ENCODE results near the gene PTPN14.
"Not testable (repeated sequence)": the region's sequence is repeated elsewhere in the genome, so short reads cannot be mapped to it uniquely, and the experiment has no call there.

The PTPN14 gene

DNA sequence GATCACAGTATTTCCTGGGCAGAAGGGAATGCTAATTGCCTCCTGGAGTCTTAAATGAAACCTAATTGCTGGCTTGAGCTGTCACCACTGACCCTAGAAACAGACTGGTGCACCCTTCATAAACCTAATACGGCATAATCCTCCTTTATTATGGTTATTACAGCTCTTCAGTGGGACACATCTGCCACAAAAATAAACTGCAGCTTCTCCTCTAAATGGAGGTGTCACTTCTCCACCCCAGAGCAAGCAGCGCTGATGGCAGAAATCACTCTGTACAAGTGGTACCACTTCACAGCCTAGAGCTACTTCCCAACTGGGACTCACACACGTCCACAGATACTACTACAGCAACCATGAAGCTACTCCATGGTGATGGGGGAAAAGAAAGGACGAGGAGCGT lies 11.1 kb downstream of the PTPN14 start:
- DNase-seq: peak; percentile 42

DNA sequence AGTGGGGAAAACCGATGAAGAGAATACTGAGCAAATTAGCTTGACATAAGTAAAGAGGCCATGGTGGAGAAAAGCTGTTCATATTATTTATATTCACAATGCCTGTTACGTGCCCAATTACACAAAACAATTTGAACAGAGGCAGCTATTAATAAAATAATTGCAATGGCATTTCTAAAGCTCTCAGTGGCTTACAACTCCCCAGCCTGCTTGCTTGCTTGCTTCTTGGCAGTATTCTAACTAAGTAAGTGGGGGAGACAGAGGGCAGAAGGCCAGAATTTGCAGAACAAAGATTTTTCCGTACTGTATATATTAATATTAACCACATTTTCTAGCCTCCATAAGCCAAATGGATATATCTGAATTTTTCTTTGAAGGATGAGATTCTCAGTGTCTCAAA lies 12.9 kb downstream of the PTPN14 start:
- no peak for DNase-seq

DNA sequence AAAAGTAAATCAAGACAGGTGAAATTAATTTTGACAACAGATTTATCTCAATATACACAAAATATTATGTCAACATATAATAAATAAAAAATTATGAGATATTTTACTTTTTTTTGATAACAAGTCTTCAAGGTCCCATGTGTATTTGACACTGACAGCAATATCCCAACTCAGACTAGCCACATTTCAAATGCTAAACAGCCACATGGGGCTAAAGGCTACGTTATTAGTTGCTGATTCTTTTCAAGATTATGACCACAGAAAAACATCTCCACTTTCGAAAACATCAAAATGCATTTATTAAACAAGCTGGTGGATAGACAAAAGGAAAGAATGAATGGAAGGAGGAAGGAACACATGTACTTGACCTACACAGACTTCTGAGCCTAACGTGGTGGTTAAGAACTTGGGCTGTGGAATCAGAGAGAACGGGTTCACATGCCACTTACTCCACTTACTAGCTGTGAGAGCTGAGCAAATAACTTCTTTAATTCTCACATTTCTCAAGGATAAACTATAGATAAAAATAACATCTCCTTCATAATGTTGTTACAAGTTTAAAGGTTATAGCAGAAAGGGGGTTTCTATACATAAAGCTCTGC lies 13.4 kb downstream of the PTPN14 start:
- no peak for DNase-seq

DNA sequence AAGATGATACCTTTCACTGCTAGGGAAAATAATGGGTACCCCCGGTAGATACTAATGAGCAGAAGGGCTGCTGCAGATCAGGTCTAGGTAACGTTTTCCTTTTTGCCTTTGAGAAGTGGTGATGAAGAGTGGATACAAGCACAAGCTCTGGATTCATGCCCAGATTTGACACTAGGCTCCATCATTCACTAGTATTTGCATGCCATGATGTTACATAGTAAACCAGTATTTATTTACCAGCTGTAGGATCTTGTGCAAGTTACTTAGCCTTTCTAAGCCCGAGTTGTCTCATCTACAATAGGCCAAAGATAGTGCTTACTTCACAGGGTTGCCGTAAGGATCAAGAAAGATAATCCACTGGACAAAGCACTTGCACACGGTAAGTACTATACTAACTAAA lies 14.2 kb downstream of the PTPN14 start:
- DNase-seq: no peak

DNA sequence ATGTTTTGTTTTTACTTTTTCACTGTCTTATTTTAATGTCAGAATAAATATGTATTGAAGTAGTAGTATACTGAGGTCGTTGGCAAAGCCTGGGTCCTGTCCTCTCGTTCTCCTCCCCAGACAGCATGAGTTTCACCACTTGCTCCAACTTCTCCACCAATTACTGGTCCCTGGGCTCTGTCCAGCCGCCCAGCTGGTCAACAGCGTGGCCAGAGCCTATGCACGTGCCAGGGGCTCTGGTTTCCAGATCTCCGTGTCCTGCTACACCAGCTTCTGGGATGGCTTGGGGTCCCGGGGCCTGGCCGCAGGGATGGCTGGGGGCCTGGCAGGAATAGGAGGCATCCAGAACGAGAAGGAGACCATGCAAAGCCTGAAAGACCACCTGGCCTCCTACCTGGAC lies 19.3 kb downstream of the PTPN14 start:
- DNase-seq: no peak

DNA sequence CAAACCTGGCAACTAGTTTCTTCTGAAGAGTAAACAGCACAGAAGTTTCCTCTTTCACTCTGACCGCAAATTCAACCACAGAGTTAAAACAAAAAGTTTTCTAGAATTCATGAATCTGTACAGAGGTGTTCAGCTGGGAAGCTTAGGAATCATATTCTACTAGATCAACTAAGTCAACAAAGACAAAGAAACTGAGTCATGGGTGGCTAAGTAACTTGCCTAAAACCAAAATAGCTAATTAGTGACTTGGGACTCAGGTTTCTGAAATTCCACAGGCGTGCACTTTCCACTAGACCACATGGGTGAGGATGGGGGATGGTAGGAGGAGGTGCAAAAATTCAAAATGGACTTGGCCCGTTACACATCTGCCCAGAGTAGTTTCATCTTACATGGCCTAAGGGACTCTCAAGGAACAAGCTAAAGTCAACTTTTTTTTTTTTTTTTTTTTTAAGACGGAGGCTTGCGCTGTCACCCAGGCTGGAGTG lies 25.8 kb downstream of the PTPN14 start:
- no peak for DNase-seq

DNA sequence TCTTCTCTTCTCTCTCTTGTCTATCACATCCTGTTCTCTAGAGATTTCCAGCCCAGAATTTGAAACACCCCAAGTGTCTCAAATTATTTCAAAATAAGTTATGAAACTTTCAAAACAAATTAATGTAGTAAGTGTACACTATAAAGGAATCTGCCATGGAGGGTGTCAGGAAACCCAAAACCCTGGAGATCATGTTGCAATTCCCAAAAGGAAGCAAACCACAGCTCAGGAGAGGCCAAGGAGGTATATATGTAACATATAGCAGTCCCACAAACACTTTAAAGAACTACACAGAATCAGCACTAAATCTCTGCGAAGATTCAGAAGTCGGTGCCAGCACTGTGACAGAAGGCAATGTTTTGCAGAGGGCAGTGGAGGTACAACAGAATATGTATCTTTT lies 26.6 kb downstream of the PTPN14 start:
- DNase-seq: no peak

DNA sequence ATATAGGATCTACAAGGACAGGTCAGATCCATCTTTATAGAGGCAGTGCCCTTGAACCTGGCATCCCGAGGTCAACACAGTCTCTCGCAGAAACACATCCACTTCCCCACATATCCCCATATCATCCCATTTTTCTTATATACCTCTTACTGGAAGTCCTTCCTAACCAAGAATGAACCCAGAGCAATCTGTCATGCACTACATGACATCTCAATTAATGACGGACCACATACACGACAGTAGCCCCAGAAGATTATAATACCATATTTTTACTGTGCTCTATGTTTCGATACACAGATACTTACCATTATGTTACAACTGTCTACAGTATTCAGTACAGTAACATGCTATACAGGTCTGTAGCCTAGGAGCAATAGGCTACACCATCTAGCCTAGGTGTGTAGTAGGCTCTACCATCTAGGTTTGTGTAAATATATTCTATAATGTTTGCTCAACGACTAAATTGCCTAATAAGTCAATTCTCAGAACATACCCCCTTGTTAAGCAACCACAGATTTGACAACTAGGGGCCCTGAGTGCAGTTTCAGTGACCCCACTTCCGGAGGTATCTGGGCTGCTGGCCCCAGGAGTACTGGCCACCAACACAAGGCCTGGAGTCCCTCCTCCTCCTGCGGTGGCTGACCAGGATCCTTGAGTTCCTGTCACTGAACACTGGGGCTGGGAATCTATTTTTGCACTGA lies 28.1 kb downstream of the PTPN14 start:
- no peak for DNase-seq

DNA sequence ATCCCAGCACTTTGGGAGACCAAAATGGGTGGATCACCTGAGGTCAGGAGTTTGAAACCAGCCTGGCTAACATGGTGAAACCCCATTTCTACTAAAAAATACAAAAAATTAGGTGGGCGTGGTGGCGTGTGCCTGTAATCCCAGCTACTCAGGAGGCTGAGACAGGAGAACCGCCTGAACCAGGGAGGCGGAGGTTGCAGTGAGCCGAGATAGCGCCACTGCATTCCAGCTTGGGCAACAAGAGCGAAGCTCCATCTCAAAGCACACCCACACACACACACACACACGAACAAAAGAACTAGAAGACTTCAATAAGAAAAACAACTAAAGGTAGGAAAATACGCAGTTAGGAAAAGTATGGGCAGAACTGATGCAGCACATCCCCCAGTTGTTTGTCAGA lies 29.9 kb downstream of the PTPN14 start:
- DNase-seq: not testable (repeated sequence)

DNA sequence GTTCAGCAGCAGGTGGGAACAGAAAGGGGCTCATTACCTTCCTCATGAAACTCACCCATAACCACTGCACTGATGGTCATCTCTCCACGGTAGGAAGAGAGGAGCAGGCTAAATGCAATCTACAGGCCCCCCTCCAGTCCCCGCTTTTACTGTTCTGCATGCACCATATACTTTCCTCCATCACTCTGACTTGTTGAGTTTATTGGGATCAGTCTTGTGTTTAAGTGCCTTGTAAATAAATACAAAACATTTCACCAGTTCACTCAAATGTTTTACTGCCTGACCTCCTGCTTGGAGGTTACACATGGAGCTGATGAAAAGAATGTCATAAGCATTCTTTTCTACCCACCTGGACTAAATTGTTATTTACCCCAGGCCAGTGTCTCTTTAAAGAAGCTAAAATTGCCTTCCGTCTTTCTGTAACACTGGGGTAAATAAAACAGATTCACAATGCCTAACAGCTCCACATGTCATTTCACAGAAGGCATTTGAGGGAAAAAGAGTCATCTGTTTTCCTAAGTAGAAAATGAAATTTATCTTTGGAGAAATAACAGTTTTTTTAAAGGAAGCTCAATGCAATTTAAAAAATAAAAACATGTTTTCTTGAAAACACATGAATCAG lies 30.7 kb downstream of the PTPN14 start:
- DNase-seq: no peak

DNA sequence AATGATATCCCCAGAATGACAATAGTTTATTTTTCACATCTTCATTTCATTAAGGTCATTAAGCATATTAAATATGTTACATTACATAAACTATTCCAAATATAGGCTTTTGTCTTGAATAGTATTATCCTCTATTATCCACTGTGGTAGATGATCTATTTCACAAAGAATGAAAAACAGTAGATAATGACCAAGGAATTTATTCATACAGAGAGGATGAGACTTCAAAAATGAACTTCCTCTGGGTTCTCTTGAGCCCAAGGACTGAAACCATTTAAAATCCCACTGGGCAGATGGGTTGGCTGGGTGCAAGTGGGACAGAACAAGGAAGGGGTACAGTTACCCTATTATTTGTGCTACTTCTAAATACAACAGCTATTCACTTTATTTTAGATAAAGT lies 33.0 kb downstream of the PTPN14 start:
- DNase-seq: no peak

DNA sequence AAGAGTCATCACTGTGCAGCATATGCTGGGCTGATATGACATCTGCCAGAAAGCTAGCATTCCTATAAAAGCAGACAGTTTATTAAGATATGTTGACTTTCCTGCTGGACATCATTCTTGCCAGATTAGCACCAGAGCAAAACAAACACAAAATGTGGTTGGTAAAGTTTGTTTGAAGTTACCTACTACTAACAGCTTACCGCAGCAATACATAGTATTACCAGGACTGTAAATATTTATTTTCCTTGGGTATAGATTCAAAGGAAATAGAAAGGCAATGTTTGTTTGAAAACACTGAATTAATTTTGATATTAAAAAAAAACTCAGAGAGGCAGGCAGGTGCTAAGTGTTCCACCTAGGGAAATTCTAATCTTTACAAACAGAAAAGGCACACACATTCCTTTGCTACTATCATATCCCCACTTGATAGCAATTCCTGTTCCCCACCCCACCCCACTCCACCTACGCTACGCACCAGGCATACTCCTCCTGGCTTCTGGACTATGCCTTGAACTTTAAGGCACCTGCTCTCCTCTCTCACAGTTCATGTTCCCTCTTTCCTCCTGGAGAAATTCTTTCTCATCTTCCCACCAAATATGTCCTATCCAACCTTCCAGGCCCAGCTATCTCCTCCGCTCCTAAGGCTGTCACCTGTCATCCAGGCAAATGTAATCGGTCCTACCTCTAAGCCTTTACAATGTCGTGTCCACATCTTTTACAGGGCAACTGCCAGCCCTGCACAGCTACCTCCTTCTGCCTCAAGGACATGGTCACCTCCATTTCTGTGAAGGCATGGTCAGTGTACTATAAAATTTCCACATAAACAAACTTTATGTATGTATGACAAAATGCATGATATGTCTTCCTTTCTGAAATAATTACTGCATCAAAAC lies 34.7 kb downstream of the PTPN14 start:
- DNase-seq: no peak

DNA sequence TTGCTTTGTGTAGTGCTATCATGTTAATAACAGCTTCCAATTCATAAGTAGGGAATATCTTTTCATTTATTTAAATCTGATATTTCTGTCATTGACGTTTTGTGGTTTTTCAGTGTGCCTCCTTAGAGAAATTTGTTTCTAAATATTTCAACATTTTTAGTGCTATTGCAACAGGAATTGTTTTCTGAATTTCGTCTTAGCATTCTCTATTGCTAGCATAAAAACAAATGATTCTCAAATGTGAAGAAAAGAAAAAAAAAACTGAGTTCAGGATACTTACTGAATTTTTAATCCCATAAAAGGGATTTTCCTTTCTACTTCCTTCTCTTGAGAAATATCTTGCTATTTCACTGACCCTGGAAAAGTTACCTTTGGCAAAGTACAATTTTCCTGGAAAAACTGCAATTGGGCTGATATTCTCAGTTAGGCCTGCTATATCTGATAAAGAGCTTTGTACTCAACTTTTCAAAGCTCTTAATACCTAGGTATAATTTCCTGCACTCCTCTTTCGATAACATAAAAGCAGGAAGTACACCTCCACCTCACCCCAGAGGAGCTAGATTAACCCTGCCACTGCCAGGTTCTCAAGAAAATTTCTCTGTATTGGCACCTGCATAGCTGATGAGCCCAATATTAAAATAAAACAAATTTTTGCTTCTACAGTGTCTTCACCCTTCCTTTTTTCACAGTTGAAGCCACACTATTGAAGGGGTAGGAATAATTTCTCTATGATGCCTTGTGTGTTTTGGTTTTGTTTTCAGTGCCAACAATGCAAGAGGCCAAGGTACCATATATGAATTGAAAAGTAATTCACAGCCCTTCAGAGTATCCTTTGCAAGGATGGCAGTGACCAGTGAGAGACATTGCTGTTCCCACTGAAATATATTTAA lies 35.6 kb downstream of the PTPN14 start:
- DNase-seq: no peak

DNA sequence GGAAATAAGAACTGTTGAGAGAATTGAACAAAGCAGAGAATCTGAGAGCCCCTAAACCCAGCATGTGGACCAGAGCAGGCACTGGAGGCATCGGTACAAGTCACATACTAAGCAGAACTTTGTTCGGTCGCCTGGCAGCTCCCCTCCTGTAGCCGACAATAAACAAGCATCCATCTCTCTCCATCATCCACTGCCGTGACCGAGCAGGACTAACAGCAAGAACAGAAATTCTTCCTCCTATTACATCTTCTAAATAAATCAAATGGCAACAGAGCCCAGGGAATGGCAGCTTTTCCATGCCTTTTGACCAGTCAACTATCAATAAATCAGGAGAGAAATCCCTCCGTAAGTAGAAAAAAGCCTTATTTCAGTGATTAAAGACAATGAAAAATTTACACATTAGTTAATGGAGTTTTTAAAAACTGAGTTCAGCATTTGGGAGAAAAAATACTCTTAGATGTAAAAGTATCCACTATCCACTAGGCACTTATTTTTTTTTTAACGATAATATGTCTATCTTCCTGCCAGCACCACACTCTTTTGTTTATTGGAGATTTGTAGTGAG lies 36.5 kb downstream of the PTPN14 start:
- DNase-seq: no peak

DNA sequence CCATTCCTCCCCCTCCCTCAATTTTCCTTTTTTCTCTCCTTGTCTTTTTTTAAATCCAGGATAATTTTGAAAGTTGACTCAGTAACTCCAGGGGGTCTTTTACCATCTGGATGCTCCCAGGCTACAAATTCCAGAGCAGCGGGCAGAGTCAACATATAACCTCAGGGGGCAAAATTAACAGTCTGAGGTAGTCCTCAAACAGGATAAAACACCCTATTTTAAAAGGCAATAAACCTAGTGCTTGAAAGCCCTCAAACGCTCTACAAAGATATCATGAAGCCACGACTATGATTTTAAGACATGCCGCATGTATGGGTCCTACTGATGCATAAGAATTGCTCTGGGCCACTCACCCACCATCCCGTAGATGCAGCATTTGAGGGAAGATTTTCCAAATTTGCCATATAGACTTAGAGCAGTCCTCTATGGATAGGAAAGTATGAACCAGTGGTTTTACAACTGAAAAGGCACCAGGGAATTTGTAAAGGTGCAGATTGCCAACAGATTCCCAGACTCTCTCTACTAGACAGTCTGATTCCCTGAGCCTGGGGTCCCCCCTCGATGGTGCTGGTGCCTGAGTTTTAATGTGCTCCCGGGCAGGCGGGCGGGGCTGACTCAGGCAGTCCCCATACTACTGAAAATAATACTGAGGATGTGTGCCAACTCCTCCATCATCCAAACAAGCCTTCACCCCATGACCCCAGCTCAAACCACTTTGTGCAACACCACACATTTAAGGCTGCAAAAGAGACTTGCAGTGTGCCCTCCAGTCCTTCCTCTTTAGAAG lies 37.2 kb downstream of the PTPN14 start:
- DNase-seq: no peak

DNA sequence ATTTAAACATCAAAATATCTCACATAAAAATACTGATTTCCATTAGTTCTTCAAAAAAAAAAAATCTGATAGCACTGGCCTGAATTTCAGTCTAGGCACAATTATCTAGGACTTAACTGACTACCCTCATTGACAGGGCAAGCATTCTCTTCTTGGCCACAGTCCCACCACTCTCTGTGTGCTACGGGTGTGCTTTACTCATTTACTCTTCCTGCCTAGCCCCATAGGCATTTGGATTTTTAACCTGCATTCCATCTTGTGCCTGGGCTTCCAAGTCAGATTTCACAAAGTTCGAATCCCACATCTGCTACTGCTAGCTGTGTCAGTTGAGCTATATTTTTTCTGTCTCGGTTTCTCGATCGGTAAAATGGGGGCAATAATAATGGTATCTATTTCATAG lies 38.0 kb downstream of the PTPN14 start:
- no peak for DNase-seq

DNA sequence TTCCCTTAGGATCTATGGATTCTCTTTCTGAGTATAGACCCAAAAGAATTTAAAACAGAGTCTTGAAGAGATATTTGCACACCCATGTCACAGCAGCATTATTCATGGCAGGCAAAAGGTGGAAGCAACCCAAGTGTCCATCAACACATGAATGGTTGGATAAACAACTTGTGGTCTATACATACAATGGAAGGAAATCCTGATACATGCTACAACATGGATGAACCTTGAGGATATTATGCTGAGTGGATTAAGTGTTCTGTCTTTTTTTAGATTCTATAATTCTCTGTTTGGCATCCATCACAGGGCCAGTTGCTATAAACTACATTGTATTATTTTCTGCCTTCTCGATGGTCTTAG lies 39.8 kb downstream of the PTPN14 start:
- no peak for DNase-seq

DNA sequence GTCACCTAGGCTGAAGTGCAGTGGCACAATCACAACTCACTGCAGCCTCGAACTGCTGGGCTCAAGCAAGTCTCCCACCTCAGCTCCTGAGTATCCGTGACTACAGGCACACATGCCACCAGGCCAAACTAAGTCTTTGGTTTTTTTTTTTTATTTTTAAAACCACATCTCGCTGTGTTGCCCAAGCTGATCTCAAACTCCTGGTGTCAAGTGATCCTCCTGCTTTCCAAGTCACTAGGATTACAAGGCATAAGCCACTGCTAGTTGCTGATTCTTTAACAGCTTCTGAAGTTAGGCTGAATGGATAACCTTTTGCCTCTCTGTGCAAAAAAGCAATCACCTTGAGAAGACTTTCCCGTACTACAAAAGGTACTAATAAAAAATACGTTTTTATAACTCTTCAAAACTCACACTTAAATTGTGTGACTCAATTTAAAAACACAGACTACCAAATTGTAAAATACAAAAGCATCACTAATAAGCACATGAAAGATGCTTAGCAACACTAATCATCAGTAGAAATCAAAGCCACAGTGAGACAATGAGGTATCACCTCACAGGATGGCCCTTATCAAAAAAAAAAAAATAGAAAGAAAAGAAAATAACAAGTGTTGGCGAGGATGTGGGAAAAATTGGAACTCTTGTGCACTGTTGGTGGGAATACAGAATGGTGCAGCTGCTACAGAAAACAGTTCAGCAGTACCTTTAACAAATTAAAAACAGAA lies 40.3 kb downstream of the PTPN14 start:
- no peak for DNase-seq

DNA sequence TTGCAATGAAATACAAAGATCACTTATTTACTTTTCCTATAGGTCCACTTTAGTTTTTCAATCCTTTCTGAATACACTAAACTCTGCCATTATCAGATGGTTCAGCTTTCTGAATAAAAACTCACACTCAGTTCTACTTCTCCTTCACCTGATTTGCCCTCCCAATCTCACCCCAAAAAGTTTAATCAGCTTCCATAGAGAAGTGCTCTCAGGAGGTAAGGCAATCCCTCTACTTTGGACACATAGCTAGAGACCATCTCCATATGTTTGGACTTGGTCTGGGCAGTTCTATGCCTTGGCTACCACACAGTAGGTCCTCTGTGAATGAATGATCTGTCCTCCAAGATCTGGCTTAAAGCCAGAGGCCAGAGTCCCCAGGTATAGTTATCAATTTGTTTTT lies 40.9 kb downstream of the PTPN14 start:
- DNase-seq: no peak

DNA sequence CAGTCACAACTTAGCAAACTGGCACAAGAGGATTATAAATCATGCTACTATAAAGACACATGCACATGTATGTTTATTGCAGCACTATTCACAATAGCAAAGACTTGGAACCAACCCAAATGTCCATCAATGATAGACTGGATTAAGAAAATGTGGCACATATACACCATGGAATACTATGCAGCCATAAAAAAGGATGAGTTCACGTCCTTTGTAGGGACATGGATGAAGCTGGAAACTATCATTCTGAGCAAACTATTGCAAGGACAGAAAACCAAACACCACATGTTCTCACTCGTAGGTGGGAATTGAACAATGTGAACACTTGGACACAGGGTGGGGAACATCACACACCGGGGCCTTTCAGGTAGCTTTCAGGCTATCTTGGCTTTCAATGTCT lies 41.8 kb downstream of the PTPN14 start:
- DNase-seq: not testable (repeated sequence)
